ENCODE data around the gene TMUB2.
A peak's percentile ranks its signal among the peaks of the same experiment; 100 is the strongest.

The TMUB2 gene

GRCh38 chr17:44218344-44219107 is 31.8 kb downstream of the TMUB2 start:
- peak overlapping the region; percentile 80 for H3K4me3 Mint-ChIP-seq

GRCh38 chr17:44219108-44219615 is 32.4 kb downstream of the TMUB2 start:
- DNase-seq (ENCODE audit: low spot score in 2 of 2) (peak; percentile 67 to 84), ATAC-seq (peak; percentile 69)
- peaks cover 69% of the 10 kb centered on the region for H3K36me3 Mint-ChIP-seq
- no peaks in the 10 kb centered on the region for H3K9me3 Mint-ChIP-seq
- peaks cover 56% of the 10 kb centered on the region for H3K4me1 Mint-ChIP-seq
- no peak overlapping the region for H3K27ac Mint-ChIP-seq
- H3K4me3 Mint-ChIP-seq: no peak overlapping the region

More at GRCh38 chr17:44218344-44219107, 31.8 kb downstream of the TMUB2 start:
- peak; percentile 83 to 93 for DNase-seq (ENCODE audit: low spot score in 2 of 2)
- peak; percentile 61 for ATAC-seq
- peak overlapping the region; percentile 93 for H3K27ac Mint-ChIP-seq
- peaks cover 75% of the 10 kb centered on the region for H3K36me3 Mint-ChIP-seq
- H3K4me1 Mint-ChIP-seq: peaks cover 62% of the 10 kb centered on the region
- no peaks in the 10 kb centered on the region for H3K9me3 Mint-ChIP-seq

- ATAC-seq (peak; percentile 35), DNase-seq (ENCODE audit: low spot score in 2 of 2) (peak in 1 of 2 donors; percentile 80)
- H3K4me3 Mint-ChIP-seq: peak within 1 kb of the TSS; percentile 96
- H3K27ac Mint-ChIP-seq: peak within 1 kb of the TSS; percentile 96
- peaks cover 63% of the 10 kb centered on the region for H3K36me3 Mint-ChIP-seq
- H3K9me3 Mint-ChIP-seq: no peaks in the 10 kb centered on the region
- H3K4me1 Mint-ChIP-seq: peaks cover 50% of the 10 kb centered on the region
Measured at GRCh38 chr17:44219616-44220212, 32.9 kb downstream of the TMUB2 start, which contains the start of gene UBTF. Gene UBTF, minus strand, starts transcription at chr17:44219675. Its CDS starts 1,446 bp downstream, at chr17:44218229.

- Mint-ChIP-seq H3K4me3 (peak overlapping the region; percentile 96), H3K36me3 (peaks cover 56% of the 10 kb centered on the region), H3K9me3 (no peaks in the 10 kb centered on the region), H3K4me1 (peaks cover 43% of the 10 kb centered on the region), H3K27ac (peak overlapping the region; percentile 96)
- ATAC-seq (peak; percentile 23), DNase-seq (ENCODE audit: low spot score in 2 of 2) (peak; percentile 54 to 84)
Measured at GRCh38 chr17:44220213-44221083, 33.7 kb downstream of the TMUB2 start.

- H3K9me3 Mint-ChIP-seq: no peaks in the 10 kb centered on the region
- peak overlapping the region; percentile 96 for H3K4me3 Mint-ChIP-seq
- H3K36me3 Mint-ChIP-seq: peaks cover 47% of the 10 kb centered on the region
- peak overlapping the region; percentile 96 for H3K27ac Mint-ChIP-seq
- peaks cover 35% of the 10 kb centered on the region for H3K4me1 Mint-ChIP-seq
- peak; percentile 44 to 81 for DNase-seq (ENCODE audit: low spot score in 2 of 2)
- ATAC-seq: peak; percentile 46
Measured at GRCh38 chr17:44221084-44221861, 34.5 kb downstream of the TMUB2 start.

- H3K4me3 Mint-ChIP-seq: peak overlapping the region; percentile 96
- ATAC-seq: no peak
- H3K36me3 Mint-ChIP-seq: peaks cover 42% of the 10 kb centered on the region
- H3K4me1 Mint-ChIP-seq: peaks cover 30% of the 10 kb centered on the region
- H3K9me3 Mint-ChIP-seq: no peaks in the 10 kb centered on the region
- H3K27ac Mint-ChIP-seq: peak overlapping the region; percentile 96
- peak in 1 of 2 donors; percentile 69 for DNase-seq (ENCODE audit: low spot score in 2 of 2)
Measured at GRCh38 chr17:44221862-44222111, 35.0 kb downstream of the TMUB2 start.

GRCh38 chr17:44222112-44222869 is 35.5 kb downstream of the TMUB2 start:
- H3K4me3 Mint-ChIP-seq: peak overlapping the region; percentile 96
- H3K9me3 Mint-ChIP-seq: no peaks in the 10 kb centered on the region
- no peak for DNase-seq (ENCODE audit: low spot score in 2 of 2)
- peaks cover 25% of the 10 kb centered on the region for H3K4me1 Mint-ChIP-seq
- H3K36me3 Mint-ChIP-seq: peaks cover 37% of the 10 kb centered on the region
- ATAC-seq: no peak
- peak overlapping the region; percentile 96 for H3K27ac Mint-ChIP-seq

- DNase-seq (ENCODE audit: low spot score in 2 of 2): no peak
- no peak overlapping the region for H3K4me3 Mint-ChIP-seq
- no peak overlapping the region for H3K27ac Mint-ChIP-seq
- H3K4me1 Mint-ChIP-seq: peaks cover 17% of the 10 kb centered on the region
- no peak for ATAC-seq
- peaks cover 24% of the 10 kb centered on the region for H3K36me3 Mint-ChIP-seq
- H3K9me3 Mint-ChIP-seq: no peaks in the 10 kb centered on the region
Measured at GRCh38 chr17:44223541-44224071, 36.8 kb downstream of the TMUB2 start.

- H3K27ac Mint-ChIP-seq: no peak overlapping the region
- no peaks in the 10 kb centered on the region for H3K36me3 Mint-ChIP-seq
- no peak overlapping the region for H3K4me3 Mint-ChIP-seq
- DNase-seq (ENCODE audit: low spot score in 2 of 2) (no peak), ATAC-seq (no peak)
- no peaks in the 10 kb centered on the region for H3K9me3 Mint-ChIP-seq
- no peaks in the 10 kb centered on the region for H3K4me1 Mint-ChIP-seq
Measured at GRCh38 chr17:44229090-44229489, 42.3 kb downstream of the TMUB2 start.

- no peak overlapping the region for H3K27ac Mint-ChIP-seq
- peaks cover 5% of the 10 kb centered on the region for H3K4me1 Mint-ChIP-seq
- H3K4me3 Mint-ChIP-seq: no peak overlapping the region
- DNase-seq (ENCODE audit: low spot score in 2 of 2): no peak
- no peaks in the 10 kb centered on the region for H3K36me3 Mint-ChIP-seq
- ATAC-seq: no peak
- H3K9me3 Mint-ChIP-seq: no peaks in the 10 kb centered on the region
Measured at GRCh38 chr17:44230140-44230539, 43.4 kb downstream of the TMUB2 start.

- no peaks in the 10 kb centered on the region for H3K9me3 Mint-ChIP-seq
- H3K4me3 Mint-ChIP-seq: no peak overlapping the region
- peaks cover 6% of the 10 kb centered on the region for H3K36me3 Mint-ChIP-seq
- no peak for ATAC-seq
- DNase-seq (ENCODE audit: low spot score in 2 of 2): no peak
- peaks cover 21% of the 10 kb centered on the region for H3K4me1 Mint-ChIP-seq
- H3K27ac Mint-ChIP-seq: no peak overlapping the region
Measured at GRCh38 chr17:44232061-44232460, 45.3 kb downstream of the TMUB2 start.

- H3K27ac Mint-ChIP-seq: no peak overlapping the region
- DNase-seq (ENCODE audit: low spot score in 2 of 2): no peak
- H3K36me3 Mint-ChIP-seq: peaks cover 6% of the 10 kb centered on the region
- no peak overlapping the region for H3K4me3 Mint-ChIP-seq
- H3K4me1 Mint-ChIP-seq: peaks cover 21% of the 10 kb centered on the region
- ATAC-seq: no peak
- H3K9me3 Mint-ChIP-seq: no peaks in the 10 kb centered on the region
Measured at GRCh38 chr17:44233582-44233981, 46.8 kb downstream of the TMUB2 start.

- Mint-ChIP-seq H3K27ac (no peak overlapping the region), H3K36me3 (peaks cover 6% of the 10 kb centered on the region)
- ATAC-seq: no peak
Measured at GRCh38 chr17:44235583-44235936, 48.8 kb downstream of the TMUB2 start.

GRCh38 chr17:44236444-44236991 is 49.7 kb downstream of the TMUB2 start:
- Mint-ChIP-seq H3K9me3 (no peaks in the 10 kb centered on the region), H3K36me3 (peaks cover 6% of the 10 kb centered on the region), H3K4me1 (peaks cover 21% of the 10 kb centered on the region), H3K4me3 (no peak overlapping the region), H3K27ac (no peak overlapping the region)
- DNase-seq (ENCODE audit: low spot score in 2 of 2): no peak
- ATAC-seq: peak; percentile 26

More at GRCh38 chr17:44235583-44235936, 48.8 kb downstream of the TMUB2 start:
- no peak for DNase-seq (ENCODE audit: low spot score in 2 of 2)
- Mint-ChIP-seq H3K4me3 (no peak overlapping the region), H3K4me1 (peaks cover 21% of the 10 kb centered on the region), H3K9me3 (no peaks in the 10 kb centered on the region)

Data from stimulated activated effector memory CD8-positive, alpha-beta T cell treated with anti-CD3 and anti-CD28 coated beads, Interleukin-12 subunit alpha, Interleukin-12 subunit beta, amount 100 ng/mL, for 72 hours (primary cell).